Fibroblast of villous mesenchyme (primary cell): ENCODE results near the gene BCL2L1. TPM values are rescaled to one million over a fixed set of nuclear protein-coding genes. Genes with fewer than 3 reads are reported as not detected.
"Not testable (repeated sequence)": the region's sequence is repeated elsewhere in the genome, so short reads cannot be mapped to it uniquely, and the experiment has no call there.

Source experiments
- DNase-seq: peaks from one replicate; pipeline ENCODE4 v3.0.0-alpha.2; 2010; ENCODE audit warnings: low read depth
- H3K4me3 ChIP-seq: 2 replicates; pipeline ENCODE4 v1.5.1; 2011; ENCODE audit warnings: low read depth, mild to moderate bottlenecking, low read length
- total RNA-seq: library from RNA; depleted of rRNA; stranded (reverse); fragments of >200 nt; gene quantifications from 2 replicates; pipeline ENCODE4 v1.2.3, GENCODE V29; 2012
- TF ChIP-seq, protein P1 (sequence below): IDR thresholded peaks from 2 replicates; pipeline ENCODE4 v1.5.1; 2012; ENCODE audit warnings: low read depth, mild to moderate bottlenecking, low read length; ENCODE audit not compliant: insufficient read depth

Gene BCL2L1
- total RNA-seq, 1 donor = 113 TPM

DNA sequence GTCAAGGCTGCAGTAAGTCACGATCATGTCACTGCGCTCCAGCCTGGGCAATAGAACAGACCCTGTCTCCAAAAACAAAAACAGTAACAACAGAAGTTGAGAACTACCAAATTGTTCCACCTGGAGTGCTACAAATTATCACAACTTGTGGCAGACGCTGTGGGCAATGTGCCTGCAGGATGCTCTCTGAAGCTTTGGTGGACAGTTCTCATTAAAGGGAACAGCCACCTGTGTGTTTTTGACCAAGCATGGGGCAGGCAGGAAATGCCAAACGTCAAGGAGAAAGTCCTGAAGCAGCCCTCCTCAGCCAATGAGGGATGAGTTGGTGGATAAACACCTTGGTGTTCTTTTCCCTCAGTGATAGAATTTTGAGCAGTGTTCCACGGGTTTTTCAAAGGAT is 69.1 kb downstream of the BCL2L1 start:
- TF ChIP-seq, protein P1, sequence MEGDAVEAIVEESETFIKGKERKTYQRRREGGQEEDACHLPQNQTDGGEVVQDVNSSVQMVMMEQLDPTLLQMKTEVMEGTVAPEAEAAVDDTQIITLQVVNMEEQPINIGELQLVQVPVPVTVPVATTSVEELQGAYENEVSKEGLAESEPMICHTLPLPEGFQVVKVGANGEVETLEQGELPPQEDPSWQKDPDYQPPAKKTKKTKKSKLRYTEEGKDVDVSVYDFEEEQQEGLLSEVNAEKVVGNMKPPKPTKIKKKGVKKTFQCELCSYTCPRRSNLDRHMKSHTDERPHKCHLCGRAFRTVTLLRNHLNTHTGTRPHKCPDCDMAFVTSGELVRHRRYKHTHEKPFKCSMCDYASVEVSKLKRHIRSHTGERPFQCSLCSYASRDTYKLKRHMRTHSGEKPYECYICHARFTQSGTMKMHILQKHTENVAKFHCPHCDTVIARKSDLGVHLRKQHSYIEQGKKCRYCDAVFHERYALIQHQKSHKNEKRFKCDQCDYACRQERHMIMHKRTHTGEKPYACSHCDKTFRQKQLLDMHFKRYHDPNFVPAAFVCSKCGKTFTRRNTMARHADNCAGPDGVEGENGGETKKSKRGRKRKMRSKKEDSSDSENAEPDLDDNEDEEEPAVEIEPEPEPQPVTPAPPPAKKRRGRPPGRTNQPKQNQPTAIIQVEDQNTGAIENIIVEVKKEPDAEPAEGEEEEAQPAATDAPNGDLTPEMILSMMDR = no peak
- DNase-seq = no peak
- no peak overlapping the region for H3K4me3 ChIP-seq

DNA sequence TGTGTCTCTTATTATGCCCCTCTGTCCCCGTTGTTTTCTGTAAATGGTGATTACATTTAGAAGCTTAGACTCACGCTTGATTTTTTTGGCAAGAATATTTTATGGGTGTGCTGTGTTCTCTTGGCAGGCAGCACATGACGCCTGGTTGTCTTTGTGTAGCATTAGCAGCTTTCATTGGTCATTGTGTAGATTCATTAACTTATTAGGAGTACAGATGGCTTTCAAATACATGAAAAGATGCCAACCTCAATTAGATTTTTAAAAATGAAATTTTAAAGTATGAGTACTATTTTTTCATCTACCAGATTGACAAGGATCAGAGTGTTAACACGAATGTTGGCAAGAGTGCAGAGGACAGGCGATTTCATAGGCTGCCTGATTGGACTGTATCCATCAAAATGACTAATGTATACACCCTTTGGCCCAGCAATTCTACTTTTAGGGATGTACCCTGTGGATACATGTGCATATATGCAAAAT is 69.7 kb downstream of the BCL2L1 start:
- peak; percentile 31 for DNase-seq
- TF ChIP-seq, protein P1 = no peak
- H3K4me3 ChIP-seq = no peak overlapping the region

DNA sequence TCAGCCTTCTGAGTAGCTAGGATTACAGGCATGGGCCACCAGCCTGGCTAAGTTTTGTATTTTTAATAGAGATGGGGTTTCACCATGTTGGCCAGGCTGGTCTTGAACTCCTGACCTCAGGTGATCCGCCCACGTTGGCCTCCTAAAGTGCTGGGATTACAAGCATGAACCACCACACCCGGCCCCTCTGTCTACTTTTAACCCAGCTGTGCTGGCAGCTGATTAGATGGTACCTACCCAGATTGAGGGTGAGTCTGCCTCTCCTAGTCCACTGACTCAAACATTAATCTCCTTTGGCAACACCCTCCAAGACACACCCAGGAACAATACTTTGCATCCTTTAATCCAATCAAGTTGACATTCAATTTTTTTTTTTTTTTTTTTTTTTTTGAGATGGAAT is 74.6 kb downstream of the BCL2L1 start:
- DNase-seq, H3K4me3 ChIP-seq: not testable (repeated sequence)

DNA sequence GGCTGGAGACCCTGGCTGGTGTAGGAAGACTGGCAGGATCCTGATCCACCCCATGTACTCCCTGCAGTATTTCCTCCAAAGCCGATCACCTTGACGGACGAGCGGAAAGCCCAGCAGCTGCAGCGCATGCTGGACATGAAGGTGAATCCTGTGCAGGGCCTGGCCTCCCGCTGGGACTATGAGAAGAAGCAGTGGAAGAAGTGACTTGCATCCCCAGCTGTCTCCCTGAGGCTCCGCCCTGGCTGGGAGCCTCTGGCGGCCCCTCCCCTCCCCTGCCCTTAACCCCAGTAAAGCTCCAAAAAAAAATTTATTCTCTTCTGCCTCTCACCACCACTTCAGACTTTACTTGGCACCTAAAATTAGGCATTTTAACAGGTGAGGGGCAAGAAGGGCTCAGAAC is 78.0 kb downstream of the BCL2L1 start:
- H3K4me3 ChIP-seq = no peak overlapping the region
- TF ChIP-seq, protein P1 = no peak
- DNase-seq = no peak

DNA sequence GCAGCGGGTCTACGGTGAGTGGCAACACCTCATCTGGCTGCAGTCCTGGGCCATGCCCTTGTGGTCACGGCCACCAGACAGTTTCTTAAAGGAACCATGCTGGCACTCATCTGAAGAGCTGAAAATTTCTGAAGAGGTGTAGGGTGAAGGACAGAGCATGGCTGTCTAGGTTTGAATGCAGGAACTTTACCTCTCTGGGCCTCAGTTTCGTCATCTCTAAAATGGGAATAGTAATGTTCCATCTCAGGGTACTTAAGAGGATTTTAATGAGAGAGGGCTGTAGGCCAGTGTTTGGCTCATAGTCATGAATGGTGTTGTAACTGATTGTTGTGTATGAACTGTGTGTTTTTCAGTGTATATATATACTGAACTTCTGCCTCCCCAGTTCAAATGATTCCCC is 79.1 kb downstream of the BCL2L1 start:
- TF ChIP-seq, protein P1 = no peak
- H3K4me3 ChIP-seq = no peak overlapping the region
- no peak for DNase-seq

DNA sequence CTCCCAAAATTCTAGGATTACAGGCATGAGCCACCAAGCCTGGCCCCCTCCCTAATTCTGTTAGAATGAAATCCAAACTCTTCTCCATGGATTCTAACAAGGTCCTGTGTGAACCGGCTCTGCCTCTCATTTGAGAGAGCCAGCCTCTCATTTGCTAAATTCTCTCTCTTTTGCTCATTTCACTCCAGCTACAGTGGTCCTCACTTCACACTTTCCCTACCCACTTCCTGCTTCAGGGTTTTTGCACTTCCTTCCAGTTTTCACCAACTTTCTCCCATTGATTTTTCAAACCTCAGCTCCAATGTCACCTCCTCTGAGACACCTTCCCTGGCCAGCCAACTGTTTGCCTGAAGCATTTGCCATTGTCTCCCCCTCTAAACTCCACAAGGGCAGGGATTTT is 79.8 kb downstream of the BCL2L1 start:
- TF ChIP-seq, protein P1 = no peak
- no peak for DNase-seq
- no peak overlapping the region for H3K4me3 ChIP-seq

DNA sequence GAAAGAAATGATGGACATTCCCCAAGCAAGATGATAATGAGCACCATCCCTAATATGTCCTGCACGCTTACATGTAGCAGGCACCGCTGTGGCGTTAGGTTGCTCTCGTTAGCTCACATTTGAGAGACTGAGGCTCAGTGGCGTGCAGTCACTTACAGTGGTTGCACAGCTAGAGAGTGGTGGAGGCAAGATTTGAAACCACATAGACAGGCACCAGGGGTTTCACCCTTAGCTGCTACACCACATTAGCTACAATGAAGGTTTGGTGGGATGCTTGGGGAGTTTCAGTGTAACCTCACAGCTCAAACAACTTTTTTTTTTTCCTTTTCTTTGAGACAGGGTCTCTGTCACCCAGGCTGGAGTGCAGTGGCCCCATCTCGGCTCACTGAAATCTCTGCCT is 81.3 kb downstream of the BCL2L1 start:
- TF ChIP-seq, protein P1 = no peak
- DNase-seq = no peak
- H3K4me3 ChIP-seq = no peak overlapping the region
